Measurements from ENCODE around the gene PTGER2.
A peak's percentile ranks its signal among the peaks of the same experiment; 100 is the strongest.

DNA sequence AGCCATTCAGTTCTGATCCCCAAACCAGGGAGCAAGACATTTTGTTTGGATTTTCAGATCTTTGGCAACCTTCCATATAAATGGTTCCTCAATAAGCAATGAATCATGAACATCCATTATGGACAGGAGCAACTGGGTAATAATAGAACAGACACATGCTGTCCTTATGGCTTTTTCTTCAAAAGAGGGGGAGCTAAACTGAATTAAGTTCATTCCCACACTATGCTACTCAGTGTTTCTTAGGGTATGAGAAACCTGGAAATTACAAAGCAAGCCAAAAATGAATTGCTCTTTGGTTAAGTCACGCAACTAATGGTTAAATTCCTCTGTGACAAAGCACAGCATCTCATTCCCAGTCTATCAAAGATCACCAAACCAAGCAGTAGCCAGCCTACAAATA is 51.0 kb downstream of the PTGER2 start:
- TF ChIP-seq, protein P1, sequence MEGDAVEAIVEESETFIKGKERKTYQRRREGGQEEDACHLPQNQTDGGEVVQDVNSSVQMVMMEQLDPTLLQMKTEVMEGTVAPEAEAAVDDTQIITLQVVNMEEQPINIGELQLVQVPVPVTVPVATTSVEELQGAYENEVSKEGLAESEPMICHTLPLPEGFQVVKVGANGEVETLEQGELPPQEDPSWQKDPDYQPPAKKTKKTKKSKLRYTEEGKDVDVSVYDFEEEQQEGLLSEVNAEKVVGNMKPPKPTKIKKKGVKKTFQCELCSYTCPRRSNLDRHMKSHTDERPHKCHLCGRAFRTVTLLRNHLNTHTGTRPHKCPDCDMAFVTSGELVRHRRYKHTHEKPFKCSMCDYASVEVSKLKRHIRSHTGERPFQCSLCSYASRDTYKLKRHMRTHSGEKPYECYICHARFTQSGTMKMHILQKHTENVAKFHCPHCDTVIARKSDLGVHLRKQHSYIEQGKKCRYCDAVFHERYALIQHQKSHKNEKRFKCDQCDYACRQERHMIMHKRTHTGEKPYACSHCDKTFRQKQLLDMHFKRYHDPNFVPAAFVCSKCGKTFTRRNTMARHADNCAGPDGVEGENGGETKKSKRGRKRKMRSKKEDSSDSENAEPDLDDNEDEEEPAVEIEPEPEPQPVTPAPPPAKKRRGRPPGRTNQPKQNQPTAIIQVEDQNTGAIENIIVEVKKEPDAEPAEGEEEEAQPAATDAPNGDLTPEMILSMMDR (IDR thresholded peaks at IDR 0.05) = no peak
- TF ChIP-seq EP300 (IDR thresholded peaks at IDR 0.05; ENCODE audit: low read depth) (no peak), POLR2AphosphoS5 (IDR thresholded peaks at IDR 0.05) (peak in 1 of 3 donors; percentile 7), POLR2A (IDR thresholded peaks at IDR 0.05) (no peak)
